ENCODE results near the gene KHSRP. TPM values are rescaled to one million over a fixed set of nuclear protein-coding genes. Genes with fewer than 3 reads are reported as not detected.
A peak's percentile ranks its signal among the peaks of the same experiment; 100 is the strongest.

The KHSRP gene
- total and polyA plus RNA-seq, 2 of the 13 experiments (the other 11 are each of a cell fraction or from before 2014, with no cell fraction given), result 72.1 to 129 TPM

- no peak for TF ChIP-seq ZNF558 (CRISPR knock-in tag; IDR thresholded peaks at IDR 0.05; ENCODE audit: borderline replicate concordance)
- no peak; the same call in 1 of the 2 replicates for TF ChIP-seq POLR2AphosphoS5 (IDR thresholded peaks at IDR 0.05; ENCODE audit: low read depth, low read length)
- TF ChIP-seq, protein P1, sequence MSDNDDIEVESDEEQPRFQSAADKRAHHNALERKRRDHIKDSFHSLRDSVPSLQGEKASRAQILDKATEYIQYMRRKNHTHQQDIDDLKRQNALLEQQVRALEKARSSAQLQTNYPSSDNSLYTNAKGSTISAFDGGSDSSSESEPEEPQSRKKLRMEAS (IDR thresholded peaks at IDR 0.05), result no peak
- TF ChIP-seq, protein P2, sequence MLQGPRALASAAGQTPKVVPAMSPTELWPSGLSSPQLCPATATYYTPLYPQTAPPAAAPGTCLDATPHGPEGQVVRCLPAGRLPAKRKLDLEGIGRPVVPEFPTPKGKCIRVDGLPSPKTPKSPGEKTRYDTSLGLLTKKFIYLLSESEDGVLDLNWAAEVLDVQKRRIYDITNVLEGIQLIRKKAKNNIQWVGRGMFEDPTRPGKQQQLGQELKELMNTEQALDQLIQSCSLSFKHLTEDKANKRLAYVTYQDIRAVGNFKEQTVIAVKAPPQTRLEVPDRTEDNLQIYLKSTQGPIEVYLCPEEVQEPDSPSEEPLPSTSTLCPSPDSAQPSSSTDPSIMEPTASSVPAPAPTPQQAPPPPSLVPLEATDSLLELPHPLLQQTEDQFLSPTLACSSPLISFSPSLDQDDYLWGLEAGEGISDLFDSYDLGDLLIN (CRISPR knock-in tag; IDR thresholded peaks at IDR 0.05; ENCODE audit: borderline replicate concordance), result no peak
- no peak for TF ChIP-seq ZNF556 (CRISPR knock-in tag; IDR thresholded peaks at IDR 0.05; ENCODE audit: borderline replicate concordance)
- no peak for TF ChIP-seq ZNF256 (CRISPR knock-in tag; conservative IDR thresholded peaks at IDR 0.05)
- TF ChIP-seq CBFB (CRISPR knock-in tag; IDR thresholded peaks at IDR 0.05), result no peak
- no peak for TF ChIP-seq ZNF124 (CRISPR knock-in tag; IDR thresholded peaks at IDR 0.05)
- no peak for TF ChIP-seq NRL (CRISPR knock-in tag; IDR thresholded peaks at IDR 0.05; ENCODE audit: borderline replicate concordance)
- TF ChIP-seq NCOA2 (CRISPR knock-in tag; IDR thresholded peaks at IDR 0.05), result no peak
- no peak for TF ChIP-seq ELF1 (CRISPR knock-in tag; IDR thresholded peaks at IDR 0.05)
- 0 out of 2 replicates have a peak, but pooled peaks have one; percentile 20 for TF ChIP-seq THAP11 (CRISPR knock-in tag; IDR thresholded peaks at IDR 0.05)
- TF ChIP-seq ZNF782 (CRISPR knock-in tag; IDR thresholded peaks at IDR 0.05; ENCODE audit: borderline replicate concordance), result no peak
- peak; percentile 19 for TF ChIP-seq MED8 (CRISPR knock-in tag; IDR thresholded peaks at IDR 0.05; ENCODE audit: insufficient replicate concordance)
- TF ChIP-seq KLF9 (CRISPR knock-in tag; IDR thresholded peaks at IDR 0.05; ENCODE audit: low read depth), result no peak
- TF ChIP-seq DRAP1 (CRISPR knock-in tag; IDR thresholded peaks at IDR 0.05), result 0 out of 2 replicates have a peak, but pooled peaks have one; percentile 11
- TF ChIP-seq NR2F2 (IDR thresholded peaks at IDR 0.05; ENCODE audit: borderline replicate concordance, low read depth), result no peak
- no peak for TF ChIP-seq ZNF709 (CRISPR knock-in tag; IDR thresholded peaks at IDR 0.05)
- no peak for TF ChIP-seq ZNF547 (CRISPR knock-in tag; IDR thresholded peaks at IDR 0.05)
- TF ChIP-seq ONECUT2 (CRISPR knock-in tag; IDR thresholded peaks at IDR 0.05), result no peak
- no peak for TF ChIP-seq ZNF441 (CRISPR knock-in tag; IDR thresholded peaks at IDR 0.05; ENCODE audit: borderline replicate concordance)
- TF ChIP-seq ZZZ3 (CRISPR knock-in tag; IDR thresholded peaks at IDR 0.05; ENCODE audit: borderline replicate concordance), result no peak
- TF ChIP-seq ZNF598 (CRISPR knock-in tag; IDR thresholded peaks at IDR 0.05; ENCODE audit: borderline replicate concordance), result 0 out of 2 replicates have a peak, but pooled peaks have one; percentile 48
- peak; percentile 50; the same call in 1 of the 2 replicates for TF ChIP-seq KDM5B (CRISPR knock-in tag; IDR thresholded peaks at IDR 0.05; ENCODE audit: borderline replicate concordance)
- TF ChIP-seq DNMT1 (CRISPR knock-in tag; IDR thresholded peaks at IDR 0.05), result no peak
- TF ChIP-seq TMF1 (CRISPR knock-in tag; IDR thresholded peaks at IDR 0.05; ENCODE audit: low read depth), result no peak
- TF ChIP-seq MTF1 (CRISPR knock-in tag; IDR thresholded peaks at IDR 0.05), result no peak
- TF ChIP-seq ATF3 (CRISPR knock-in tag; IDR thresholded peaks at IDR 0.05), result no peak
- no peak for TF ChIP-seq KLF13 (CRISPR knock-in tag; IDR thresholded peaks at IDR 0.05)
- no peak for TF ChIP-seq RBAK (CRISPR knock-in tag; IDR thresholded peaks at IDR 0.05)
- TF ChIP-seq SKI (IDR thresholded peaks at IDR 0.05; ENCODE audit: partially characterized antibody), result no peak
- peak; percentile 84 for TF ChIP-seq KDM2A (CRISPR knock-in tag; IDR thresholded peaks at IDR 0.05; ENCODE audit: borderline replicate concordance, low read depth)
- TF ChIP-seq FOXA1 (IDR thresholded peaks at IDR 0.05), result no peak
- TF ChIP-seq FOXA1 (CRISPR knock-in tag; IDR thresholded peaks at IDR 0.05), result no peak
Observed at GRCh38 chr19:6412447-6413091, 12.0 kb downstream of the KHSRP start (continued).
